Neural cell (in vitro differentiated cells): ENCODE results near the gene HMGXB4. TPM values are rescaled to one million over a fixed set of nuclear protein-coding genes. Genes with fewer than 3 reads are reported as not detected.

Source experiments
- H2AFZ ChIP-seq: fragments of 200-600, 300-800 bp; sonication (generic), shearing (Covaris generic); 2 replicates; pipeline ENCODE4 v1.6.0; 2014; ENCODE audit warnings: low read depth, mild to moderate bottlenecking, antibody characterized with exemption, low read length, moderate library complexity
- H3F3A ChIP-seq: fragments of 200-600 bp; shearing (Covaris generic); 2 replicates; pipeline ENCODE4 v1.6.1; 2016; ENCODE audit warnings: mild to moderate bottlenecking, moderate library complexity, mixed read lengths, antibody characterized with exemption, low read length; ENCODE audit not compliant: insufficient read depth, poor library complexity, severe bottlenecking
- H3K27ac ChIP-seq: fragments of 200-600, 300-800 bp; sonication (generic), shearing (Covaris generic); 2 replicates; pipeline ENCODE4 v1.5.1; 2014; ENCODE audit warnings: mild to moderate bottlenecking, low read length, moderate library complexity
- H3K27me3 ChIP-seq: fragments of 300-800, 200-600 bp; sonication (generic), shearing (Covaris generic); 2 replicates; pipeline ENCODE4 v1.6.0; 2014; ENCODE audit warnings: mild to moderate bottlenecking, low read depth, low read length, moderate library complexity; ENCODE audit not compliant: insufficient read depth
- H3K36me3 ChIP-seq: fragments of 300-800, 200-600 bp; sonication (generic), shearing (Covaris generic); 2 replicates; pipeline ENCODE4 v1.5.1; 2014; ENCODE audit warnings: mild to moderate bottlenecking, antibody characterized with exemption, low read length, moderate library complexity; ENCODE audit not compliant: insufficient read depth
- H3K4me2 ChIP-seq: fragments of 300-800, 200-600 bp; sonication (generic), shearing (Covaris generic); 2 replicates; pipeline ENCODE4 v1.6.0; 2014; ENCODE audit warnings: mild to moderate bottlenecking, low read length
- H3K4me3 ChIP-seq: fragments of 300-800, 200-600 bp; sonication (generic), shearing (Covaris generic); 2 replicates; pipeline ENCODE4 v1.5.1; 2014; ENCODE audit warnings: mild to moderate bottlenecking, low read length, moderate library complexity
- H3K79me2 ChIP-seq: fragments of 200-600 bp; shearing (Covaris generic); replicated peaks from 2 replicates; pipeline ENCODE4 v1.6.0; 2014; ENCODE audit warnings: mild to moderate bottlenecking, low read length, moderate library complexity; ENCODE audit not compliant: insufficient read depth
- H3K9ac ChIP-seq: fragments of 300-800, 200-600 bp; sonication (generic), shearing (Covaris generic); 2 replicates; pipeline ENCODE4 v1.6.1; 2016; ENCODE audit warnings: mild to moderate bottlenecking, low read length, mixed read lengths
- H3K9me2 ChIP-seq: fragments of 200-600 bp; shearing (Covaris generic); 2 replicates; pipeline ENCODE4 v1.6.1; 2016; ENCODE audit warnings: mild to moderate bottlenecking, low read length, mixed read lengths; ENCODE audit not compliant: insufficient read depth
- H3K9me3 ChIP-seq: fragments of 200-600, 300-800 bp; sonication (generic), shearing (Covaris generic); 2 replicates; pipeline ENCODE4 v1.6.1; 2016; ENCODE audit warnings: mild to moderate bottlenecking, mixed run types, low read length, moderate library complexity, mixed read lengths
- H4K20me1 ChIP-seq: fragments of 200-600 bp; shearing (Covaris generic); 2 replicates; pipeline ENCODE4 v1.6.1; 2016; ENCODE audit warnings: mild to moderate bottlenecking, mixed run types; ENCODE audit not compliant: insufficient read depth
- EP300 ChIP-seq: fragments of 450-650 bp; conservative IDR thresholded peaks from 2 replicates; pipeline ENCODE4 v1.6.1; 2014; ENCODE audit warnings: antibody characterized with exemption, mild to moderate bottlenecking, moderate library complexity; ENCODE audit not compliant: poor library complexity, severe bottlenecking
- EZH2 ChIP-seq: fragments of 200-600, 300-800 bp; shearing (Covaris generic), sonication (generic); IDR thresholded peaks from 2 replicates; pipeline ENCODE4 v1.6.1; 2014; ENCODE audit warnings: antibody characterized with exemption, low read length, borderline replicate concordance, mild to moderate bottlenecking; ENCODE audit not compliant: insufficient read depth, poor library complexity, severe bottlenecking
- MXI1 ChIP-seq: fragments of 450-650 bp; conservative IDR thresholded peaks from 2 replicates; pipeline ENCODE4 v1.6.1; 2014; ENCODE audit warnings: antibody characterized with exemption, mild to moderate bottlenecking; ENCODE audit not compliant: poor library complexity, severe bottlenecking
- POLR2AphosphoS5 ChIP-seq: IDR thresholded peaks from 2 replicates; pipeline ENCODE4 v1.6.1; 2012
- RAD21 ChIP-seq: fragments of 450-650 bp; conservative IDR thresholded peaks from 2 replicates; pipeline ENCODE4 v1.6.1; 2014; ENCODE audit warnings: antibody characterized with exemption, mild to moderate bottlenecking, moderate library complexity
- REST ChIP-seq: IDR thresholded peaks from 2 replicates; pipeline ENCODE4 v1.6.1; 2012; ENCODE audit warnings: borderline replicate concordance
- SMC3 ChIP-seq: fragments of 450-650 bp; conservative IDR thresholded peaks from 2 replicates; pipeline ENCODE4 v1.6.1; 2014; ENCODE audit warnings: antibody characterized with exemption, mild to moderate bottlenecking, moderate library complexity; ENCODE audit not compliant: poor library complexity
- TAF1 ChIP-seq: IDR thresholded peaks from 2 replicates; pipeline ENCODE4 v1.6.1; 2012; ENCODE audit warnings: low read depth
- polyA plus RNA-seq: library from polyadenylated mRNA; depleted of rRNA; stranded (reverse); fragments of >200 nt; gene quantifications from 2 replicates; pipeline ENCODE4 v1.2.3, GENCODE V29; 2014
- small RNA-seq, 3 experiments: library from RNA; depleted of rRNA; stranded (forward); fragments of <200 nt; gene quantifications; one replicate each; pipeline ENCODE3, GENCODE V24; 2012
- TF ChIP-seq, protein P1 (sequence below): fragments of 450-650 bp; IDR thresholded peaks from 2 replicates; pipeline ENCODE4 v1.5.1; 2014; ENCODE audit warnings: antibody characterized with exemption, mild to moderate bottlenecking, moderate library complexity; ENCODE audit not compliant: poor library complexity, severe bottlenecking

The HMGXB4 gene
- polyA plus RNA-seq, 1 donor from 2014 or later, result 20.0 TPM

DNA sequence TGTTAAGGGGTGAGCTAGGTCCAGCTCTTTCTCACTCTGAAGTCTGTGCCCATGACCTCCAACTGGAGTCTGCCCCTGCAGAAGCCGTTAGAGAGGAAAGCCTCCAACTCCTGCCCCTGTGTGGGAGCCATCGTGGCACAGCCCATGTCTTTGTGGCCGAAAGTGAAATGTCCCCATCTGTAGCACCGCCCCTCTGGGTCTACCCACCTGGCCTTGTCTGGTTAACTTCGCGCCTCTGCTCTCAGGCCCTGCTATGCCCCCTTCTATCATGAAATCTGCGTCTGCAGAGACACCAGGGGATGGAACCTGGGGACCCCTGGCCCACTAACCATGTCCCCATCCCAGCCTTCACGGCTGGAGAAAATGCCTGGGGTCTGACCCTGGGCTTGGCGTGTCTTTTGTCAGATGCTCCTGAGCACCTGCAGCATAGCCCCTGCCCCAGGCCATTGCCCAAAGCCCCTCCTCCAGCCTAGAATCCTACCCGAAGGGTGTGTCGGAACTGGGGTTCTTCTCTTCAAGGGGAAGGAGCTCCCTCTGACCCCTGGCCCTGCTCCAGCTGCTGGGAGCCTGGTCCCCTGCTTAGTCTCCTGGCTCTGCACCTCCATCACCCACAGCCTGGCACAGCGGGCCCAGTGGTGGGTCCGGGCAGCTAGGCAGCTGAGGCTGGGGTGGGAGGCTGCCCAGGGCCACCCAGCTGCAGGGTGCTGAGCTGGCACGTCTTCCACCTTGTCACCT is 87.8 kb downstream of the HMGXB4 start:
- Histone ChIP-seq H3K27me3 (no peaks in the 10 kb centered on the region), H3F3A (no peaks in the 10 kb centered on the region), H3K4me2 (no peak overlapping the region), H3K4me3 (no peak overlapping the region), H3K9ac (no peak overlapping the region), H3K79me2 (no peaks in the 10 kb centered on the region), H3K36me3 (no peaks in the 10 kb centered on the region), H4K20me1 (no peaks in the 10 kb centered on the region), H3K27ac (no peak overlapping the region), H3K9me2 (no peaks in the 10 kb centered on the region), H3K9me3 (no peaks in the 10 kb centered on the region), H2AFZ (no peak overlapping the region)
- no peak for TF ChIP-seq POLR2AphosphoS5
- no peak for TF ChIP-seq MXI1
- no peak for TF ChIP-seq SMC3
- no peak for TF ChIP-seq REST
- TF ChIP-seq, protein P1, sequence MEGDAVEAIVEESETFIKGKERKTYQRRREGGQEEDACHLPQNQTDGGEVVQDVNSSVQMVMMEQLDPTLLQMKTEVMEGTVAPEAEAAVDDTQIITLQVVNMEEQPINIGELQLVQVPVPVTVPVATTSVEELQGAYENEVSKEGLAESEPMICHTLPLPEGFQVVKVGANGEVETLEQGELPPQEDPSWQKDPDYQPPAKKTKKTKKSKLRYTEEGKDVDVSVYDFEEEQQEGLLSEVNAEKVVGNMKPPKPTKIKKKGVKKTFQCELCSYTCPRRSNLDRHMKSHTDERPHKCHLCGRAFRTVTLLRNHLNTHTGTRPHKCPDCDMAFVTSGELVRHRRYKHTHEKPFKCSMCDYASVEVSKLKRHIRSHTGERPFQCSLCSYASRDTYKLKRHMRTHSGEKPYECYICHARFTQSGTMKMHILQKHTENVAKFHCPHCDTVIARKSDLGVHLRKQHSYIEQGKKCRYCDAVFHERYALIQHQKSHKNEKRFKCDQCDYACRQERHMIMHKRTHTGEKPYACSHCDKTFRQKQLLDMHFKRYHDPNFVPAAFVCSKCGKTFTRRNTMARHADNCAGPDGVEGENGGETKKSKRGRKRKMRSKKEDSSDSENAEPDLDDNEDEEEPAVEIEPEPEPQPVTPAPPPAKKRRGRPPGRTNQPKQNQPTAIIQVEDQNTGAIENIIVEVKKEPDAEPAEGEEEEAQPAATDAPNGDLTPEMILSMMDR, result no peak
- no peak for TF ChIP-seq EP300
- no peak for TF ChIP-seq TAF1
- TF ChIP-seq EZH2, result no peak
- no peak for TF ChIP-seq RAD21

Small RNA genes lying within 50 kb of the gene (small RNA-seq; reads per million reads assigned to genes)
- 0.72 to 5.6 (median 2.2) reads per million in 3 experiments for gene MIR3909
- 0 reads per million in 3 experiments for gene MIR6069
- gene RNU7-167P, result 0 reads per million in 3 experiments

Other genes starting within 250 kb of the HMGXB4 start
- gene ISX, start 191.3 kb upstream of the HMGXB4 start, polyA plus RNA-seq, result not detected in 2 replicates
- gene TOM1, start 42.4 kb downstream of the HMGXB4 start, polyA plus RNA-seq, result 13.3 and 15.7 TPM in 2 replicates
- gene HMOX1, start 123.6 kb downstream of the HMGXB4 start, polyA plus RNA-seq, result 0.20 TPM in 1 of 2 replicates, not detected in the other
- 6.9 and 7.2 TPM in 2 replicates for gene MCM5, start 142.6 kb downstream of the HMGXB4 start, polyA plus RNA-seq